PC-9 (cell line): ENCODE results near the gene ATP11A.

Source experiments
- EZH2 ChIP-seq: fragments of 200-600 bp; sonication (generic); IDR thresholded peaks from 2 replicates; pipeline ENCODE4 v1.8.0; 2017; ENCODE audit warnings: antibody characterized with exemption, low read depth
- TF ChIP-seq, protein P1 (sequence below): fragments of 200-600 bp; sonication (generic); conservative IDR thresholded peaks from 2 replicates; pipeline ENCODE4 v1.6.1; 2017; ENCODE audit warnings: mixed run types, antibody characterized with exemption, mild to moderate bottlenecking, moderate library complexity

DNA sequence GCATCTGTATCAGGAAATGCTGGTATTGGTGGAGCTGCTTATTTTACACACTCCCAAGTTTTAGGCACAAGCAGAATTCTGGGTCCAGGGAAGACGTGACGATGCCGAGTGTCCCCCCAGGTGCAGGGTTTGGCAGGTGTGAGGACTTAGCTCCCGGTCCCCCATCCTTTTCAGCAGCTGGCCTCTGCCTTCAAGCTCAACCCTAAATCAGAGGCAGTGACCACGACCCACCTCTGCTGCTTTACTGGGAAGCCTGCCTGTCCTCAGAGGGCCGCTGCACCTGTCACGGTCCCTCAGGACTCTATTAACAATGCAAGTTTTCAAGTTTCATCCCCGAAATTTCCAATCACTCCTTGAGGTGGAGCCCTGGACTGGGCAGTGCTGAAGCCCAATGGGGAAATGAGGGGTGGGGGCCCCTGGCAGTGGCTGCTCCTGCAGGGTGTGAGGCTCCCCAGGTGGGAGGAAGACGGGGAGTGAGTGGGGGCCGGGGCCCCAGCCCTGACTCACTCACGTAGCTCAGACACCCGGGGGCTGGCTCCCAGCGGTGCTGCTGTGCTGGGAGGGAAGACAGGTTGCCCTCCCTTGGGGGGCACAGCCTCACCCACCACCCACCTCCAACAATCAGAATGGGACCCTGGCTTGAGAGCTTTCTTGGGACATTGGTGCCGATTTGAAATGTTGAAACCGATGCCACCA, 186.6 kb downstream of the ATP11A start:
- TF ChIP-seq, protein P1, sequence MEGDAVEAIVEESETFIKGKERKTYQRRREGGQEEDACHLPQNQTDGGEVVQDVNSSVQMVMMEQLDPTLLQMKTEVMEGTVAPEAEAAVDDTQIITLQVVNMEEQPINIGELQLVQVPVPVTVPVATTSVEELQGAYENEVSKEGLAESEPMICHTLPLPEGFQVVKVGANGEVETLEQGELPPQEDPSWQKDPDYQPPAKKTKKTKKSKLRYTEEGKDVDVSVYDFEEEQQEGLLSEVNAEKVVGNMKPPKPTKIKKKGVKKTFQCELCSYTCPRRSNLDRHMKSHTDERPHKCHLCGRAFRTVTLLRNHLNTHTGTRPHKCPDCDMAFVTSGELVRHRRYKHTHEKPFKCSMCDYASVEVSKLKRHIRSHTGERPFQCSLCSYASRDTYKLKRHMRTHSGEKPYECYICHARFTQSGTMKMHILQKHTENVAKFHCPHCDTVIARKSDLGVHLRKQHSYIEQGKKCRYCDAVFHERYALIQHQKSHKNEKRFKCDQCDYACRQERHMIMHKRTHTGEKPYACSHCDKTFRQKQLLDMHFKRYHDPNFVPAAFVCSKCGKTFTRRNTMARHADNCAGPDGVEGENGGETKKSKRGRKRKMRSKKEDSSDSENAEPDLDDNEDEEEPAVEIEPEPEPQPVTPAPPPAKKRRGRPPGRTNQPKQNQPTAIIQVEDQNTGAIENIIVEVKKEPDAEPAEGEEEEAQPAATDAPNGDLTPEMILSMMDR: no peak
- no peak for TF ChIP-seq EZH2
